H4 (cell line): ENCODE data around the gene ADD1. TPM values are rescaled to one million over a fixed set of nuclear protein-coding genes. Genes with fewer than 3 reads are reported as not detected.
"Not testable (repeated sequence)": the region's sequence is repeated elsewhere in the genome, so short reads cannot be mapped to it uniquely, and the experiment has no call there.

Source experiments
- DNase-seq: peaks from one replicate; pipeline ENCODE4 v3.0.0-alpha.2; 2015; ENCODE audit warnings: low spot score
- total RNA-seq: library from RNA; depleted of rRNA; stranded (reverse); fragments of >200 nt; shearing (Covaris generic); gene quantifications from 2 replicates; pipeline ENCODE4 v1.2.3, GENCODE V29; 2014

ADD1 gene
- total RNA-seq, 1 experiment from 2014 or later = 117 TPM

DNA sequence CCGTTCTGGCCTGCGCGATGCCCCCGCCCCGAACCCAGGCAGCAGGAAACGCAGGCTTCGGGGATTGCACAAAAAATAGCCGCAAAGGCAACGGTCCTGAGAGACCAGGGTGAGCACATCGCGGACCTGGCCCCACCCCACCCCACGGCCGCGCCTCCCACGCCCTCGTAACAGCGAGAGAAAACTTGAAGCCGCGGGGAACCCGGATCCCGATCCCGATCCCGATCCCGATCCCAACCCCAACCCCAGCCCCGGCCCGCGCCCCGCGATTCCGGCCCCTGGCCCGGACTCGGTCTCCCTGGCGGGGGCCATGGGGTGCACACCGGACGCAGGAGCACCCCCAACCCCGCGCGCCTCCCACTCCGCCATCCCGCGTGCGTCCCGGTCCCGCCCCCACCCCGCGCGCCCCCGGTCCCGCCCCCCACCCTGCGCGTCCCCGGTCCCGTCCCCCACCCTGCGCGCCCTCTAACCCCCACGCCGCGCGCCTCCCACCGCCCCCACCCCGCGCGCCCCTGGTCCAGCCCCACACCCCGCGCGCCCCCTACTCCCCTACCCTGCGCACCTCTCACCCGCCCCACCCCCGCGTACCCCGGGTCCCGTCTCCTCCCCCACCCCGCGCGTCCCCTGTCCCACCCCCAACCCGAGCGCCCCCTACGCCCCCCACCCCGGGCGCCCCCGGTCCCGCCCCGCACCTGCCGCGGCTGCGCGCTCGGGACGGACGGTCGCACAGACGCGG is 90.6 kb downstream of the ADD1 start:
- no peak for DNase-seq

DNA sequence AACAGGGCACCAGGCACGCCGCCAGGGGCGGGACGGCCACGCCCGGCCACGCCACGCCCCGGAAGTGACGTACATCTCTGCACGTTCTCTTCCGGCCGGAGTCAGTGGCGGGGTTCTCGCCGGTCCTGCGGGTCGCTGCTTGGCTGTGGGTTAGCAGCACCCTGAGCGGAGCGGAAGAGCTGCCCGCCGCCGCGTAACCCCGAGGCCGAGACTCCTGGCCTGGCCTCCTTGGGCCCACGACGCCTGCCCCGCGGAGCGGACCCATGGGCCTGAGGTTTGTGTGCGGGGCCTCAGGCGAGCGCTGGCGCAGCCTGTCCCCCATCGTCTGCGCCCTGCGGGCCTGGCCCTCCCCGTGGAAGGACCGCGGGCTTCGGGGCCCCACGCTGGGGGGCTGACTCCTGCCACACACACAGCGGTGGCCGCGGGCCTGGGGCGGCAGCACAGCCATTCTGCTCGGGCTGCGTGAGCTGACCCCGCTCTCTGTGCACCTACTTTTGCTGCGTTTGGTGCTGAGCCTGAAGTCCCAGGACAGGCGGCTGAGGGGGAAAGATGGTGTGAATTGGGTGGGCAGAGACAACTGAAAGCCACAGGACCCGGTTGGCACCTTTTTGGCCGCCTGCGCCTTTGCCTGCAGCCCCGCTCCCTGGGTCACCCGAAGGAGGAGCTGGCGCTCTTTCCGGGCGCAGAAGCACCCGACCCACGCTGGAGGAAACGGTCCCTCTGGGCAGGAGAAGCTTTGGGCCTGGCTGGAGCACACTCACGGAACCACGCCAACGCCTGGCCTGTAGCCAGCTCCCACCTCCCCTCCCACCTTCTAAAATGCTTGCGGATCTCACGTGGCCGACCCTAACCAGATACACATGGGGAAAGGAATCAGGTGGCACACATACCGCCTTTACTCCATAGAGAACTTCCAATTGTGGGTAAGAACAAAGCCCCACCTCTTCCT is 91.4 kb downstream of the ADD1 start:
- DNase-seq = peak; percentile 91

DNA sequence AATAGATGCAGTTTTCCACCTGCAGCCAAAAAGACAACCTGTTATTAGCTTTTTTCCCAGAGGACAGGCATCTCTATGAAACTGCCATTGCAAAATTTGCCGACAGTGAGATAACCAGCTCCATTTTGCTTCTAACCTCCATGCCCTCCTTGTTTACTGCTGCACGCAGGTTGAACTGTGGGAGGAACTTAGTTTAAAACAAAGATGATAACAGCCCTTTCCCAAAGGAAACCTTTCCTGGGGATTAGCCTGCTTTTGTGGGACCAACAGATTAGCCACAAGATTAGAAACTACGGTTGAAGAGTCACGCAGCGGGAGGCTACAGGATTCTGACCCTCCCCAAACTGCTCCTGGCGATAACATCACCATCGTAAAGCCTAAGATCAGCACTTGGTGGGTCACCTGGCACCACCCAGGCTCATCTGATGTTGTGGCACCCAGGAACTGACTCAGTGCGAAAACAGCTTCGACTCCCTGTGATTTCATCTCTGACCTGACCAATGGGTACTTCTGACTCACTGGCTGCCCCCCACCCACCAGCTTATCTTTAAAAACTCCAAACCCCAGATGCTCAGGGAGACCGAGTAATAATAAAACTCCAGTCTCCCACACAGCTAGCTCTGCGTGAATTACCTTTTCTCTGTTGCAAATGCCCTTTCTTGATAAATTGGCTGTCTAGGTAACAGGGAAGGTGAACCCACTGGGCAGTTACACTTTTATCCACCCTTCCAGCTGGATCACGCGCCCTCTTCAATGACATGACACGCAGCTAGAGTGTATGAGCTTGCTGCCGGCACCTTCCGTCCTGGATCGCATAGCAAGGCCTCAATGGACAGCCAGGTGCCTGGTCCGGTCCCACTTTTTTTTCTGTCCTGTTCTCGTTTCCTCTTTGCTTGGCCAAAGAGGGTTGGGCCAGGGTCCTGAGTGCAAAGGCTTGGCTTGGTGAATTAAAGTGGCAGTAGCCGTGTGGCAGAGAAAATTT is 92.4 kb downstream of the ADD1 start:
- no peak for DNase-seq

GRCh38 chr4:2936773-2937145 is 93.1 kb downstream of the ADD1 start:
- peak; percentile 28 for DNase-seq

GRCh38 chr4:2937146-2937857 is 93.7 kb downstream of the ADD1 start:
- peak; percentile 19 for DNase-seq

DNA sequence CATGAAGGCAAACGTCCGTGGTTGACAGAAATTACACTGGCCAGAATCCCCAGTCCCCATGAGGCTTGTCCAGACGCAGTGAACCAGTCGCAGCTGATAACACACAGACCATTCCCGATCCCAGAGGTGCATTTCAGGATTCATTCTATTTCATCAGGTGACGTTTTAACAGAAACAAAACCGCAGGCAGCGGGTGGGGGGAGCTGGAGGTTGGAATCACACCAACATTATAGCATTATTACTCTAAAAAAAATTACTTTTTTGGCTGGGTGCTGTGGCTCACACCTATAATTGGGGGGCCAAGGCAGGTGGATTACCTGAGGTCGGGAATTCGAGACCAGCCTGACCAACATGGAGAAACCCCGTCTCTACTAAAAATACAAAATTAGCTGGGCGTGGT is 94.3 kb downstream of the ADD1 start:
- no peak for DNase-seq

GRCh38 chr4:2938411-2938810 is 94.8 kb downstream of the ADD1 start:
- not testable (repeated sequence) for DNase-seq

- DNase-seq = no peak
These were observed 95.3 kb downstream of the ADD1 start for GRCh38 chr4:2938906-2939305.

DNA sequence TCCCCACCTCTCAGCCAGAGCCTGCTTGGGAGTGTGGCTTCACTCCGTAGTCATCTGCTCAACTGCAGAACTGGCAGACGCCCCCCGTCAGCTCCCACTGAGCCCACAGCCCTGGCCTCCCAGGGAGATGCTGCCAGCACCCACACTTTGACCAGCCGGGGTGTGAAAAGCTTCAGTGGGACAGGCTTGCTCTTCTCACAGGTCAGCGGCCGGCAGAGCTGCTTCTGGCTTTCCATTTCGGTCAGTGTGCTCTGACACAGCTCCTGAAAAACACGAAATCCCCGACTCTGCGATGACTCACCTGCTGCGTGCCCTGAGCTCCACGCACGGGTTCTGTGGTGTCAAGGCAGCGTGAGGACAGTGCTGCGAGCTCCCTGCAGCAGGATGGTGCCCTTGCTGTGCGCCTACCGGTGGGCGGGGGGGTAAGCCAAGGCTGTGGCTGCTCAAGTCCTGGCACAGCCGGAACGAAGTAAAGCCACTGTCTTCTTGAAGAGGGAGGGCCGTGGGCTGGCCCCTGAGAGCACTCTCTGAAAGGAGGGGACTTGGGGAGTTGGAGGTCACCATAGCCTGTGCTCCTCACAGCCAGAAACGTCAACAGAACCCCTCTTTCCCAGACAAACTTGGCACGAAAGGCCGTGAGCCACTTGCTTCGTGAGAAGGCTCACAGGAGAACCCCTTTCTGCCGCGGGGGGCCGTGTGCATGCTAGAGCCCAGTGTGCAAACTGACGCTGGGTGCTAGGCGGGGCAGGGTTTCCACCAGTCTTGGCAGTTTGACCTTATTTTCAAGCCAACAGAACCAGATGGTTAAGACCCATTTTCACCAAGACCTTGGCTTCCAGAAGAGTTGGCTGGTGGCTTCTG is 96.0 kb downstream of the ADD1 start:
- DNase-seq = no peak

- no peak for DNase-seq
These were observed 96.9 kb downstream of the ADD1 start for GRCh38 chr4:2940267-2941137.

DNA sequence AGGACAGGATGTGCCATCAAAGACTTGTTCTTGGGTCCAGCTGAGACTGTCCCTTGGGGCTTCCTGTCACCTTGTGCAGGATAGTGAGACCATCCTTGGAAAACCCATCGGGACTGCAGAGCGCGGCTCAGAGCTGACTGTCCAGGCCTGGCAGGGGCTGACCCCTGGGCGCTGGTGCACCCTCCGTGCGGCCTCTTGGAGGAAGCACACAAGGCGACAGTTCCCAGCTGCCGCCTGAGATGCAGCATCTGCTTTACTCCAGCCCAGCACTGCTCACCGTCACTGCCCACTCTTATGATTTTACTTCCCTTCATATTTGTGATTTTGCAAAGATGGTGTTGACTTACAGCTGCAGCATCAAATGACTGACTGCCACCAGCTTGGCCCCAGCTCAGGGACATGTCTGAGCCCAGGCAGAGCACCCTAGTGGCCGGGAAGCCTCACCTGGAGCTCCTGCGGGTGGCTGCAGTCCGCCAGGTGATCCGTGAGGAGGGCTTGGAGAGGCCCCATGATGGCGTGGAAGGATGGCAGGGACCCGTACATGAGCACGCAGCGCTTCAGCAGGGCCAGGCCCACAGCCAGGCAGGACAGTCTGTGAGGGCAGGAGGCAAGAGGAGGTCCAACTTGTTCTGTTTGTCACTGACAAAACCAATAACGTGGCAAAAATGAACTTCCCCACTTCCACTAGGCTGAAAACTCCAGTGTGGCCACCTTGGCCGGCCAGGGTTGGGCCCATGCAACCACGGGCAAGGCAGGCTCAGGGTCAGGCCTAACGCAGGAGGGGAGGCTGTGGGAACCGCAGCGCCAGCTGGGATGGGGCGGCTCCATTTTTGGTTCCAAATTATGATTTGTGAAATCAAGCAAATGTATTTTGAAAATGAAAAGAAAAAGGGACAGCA is 97.7 kb downstream of the ADD1 start:
- DNase-seq = no peak

- DNase-seq = no peak
These were observed 98.4 kb downstream of the ADD1 start for GRCh38 chr4:2942037-2942531.

DNA sequence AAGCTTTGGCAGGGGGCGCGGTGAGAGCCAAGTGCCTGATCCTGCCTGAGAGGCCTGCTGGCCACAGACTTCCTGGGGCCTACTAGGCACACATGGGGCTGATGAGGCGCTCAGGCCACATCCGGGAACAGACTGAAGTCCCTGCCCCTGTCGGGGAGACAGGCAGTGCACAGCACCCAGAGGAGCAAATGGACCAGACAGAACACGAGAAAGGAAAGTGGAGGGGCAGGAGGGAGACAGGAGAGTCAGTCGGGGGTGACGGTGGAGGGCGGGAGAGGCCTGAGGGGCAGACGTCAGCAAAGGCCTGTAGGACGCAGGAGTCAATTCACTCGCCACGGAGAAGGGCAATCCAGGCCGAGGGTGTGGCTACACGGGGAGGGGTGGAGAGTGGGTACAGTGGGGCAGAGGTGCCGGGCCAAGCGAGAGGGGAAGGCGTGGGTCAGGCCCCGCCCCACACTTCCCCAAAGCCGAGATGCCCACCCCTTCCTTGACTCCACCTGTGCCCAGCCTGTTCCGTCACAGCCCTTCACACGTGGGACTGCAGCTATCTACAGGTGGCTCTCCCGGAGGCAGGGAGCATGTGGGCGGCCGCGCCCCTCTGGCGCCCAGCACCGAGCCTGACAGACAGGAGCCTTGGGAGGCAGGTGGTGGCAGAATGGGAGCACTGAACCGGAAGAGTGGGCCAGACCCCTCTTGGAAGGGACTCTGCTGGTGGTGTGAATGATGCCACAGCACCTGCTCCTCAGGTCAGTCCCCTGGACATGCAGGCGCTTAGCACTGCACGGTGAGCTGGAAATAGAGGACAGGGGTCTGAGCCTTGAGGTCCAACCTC is 99.1 kb downstream of the ADD1 start:
- no peak for DNase-seq

DNA sequence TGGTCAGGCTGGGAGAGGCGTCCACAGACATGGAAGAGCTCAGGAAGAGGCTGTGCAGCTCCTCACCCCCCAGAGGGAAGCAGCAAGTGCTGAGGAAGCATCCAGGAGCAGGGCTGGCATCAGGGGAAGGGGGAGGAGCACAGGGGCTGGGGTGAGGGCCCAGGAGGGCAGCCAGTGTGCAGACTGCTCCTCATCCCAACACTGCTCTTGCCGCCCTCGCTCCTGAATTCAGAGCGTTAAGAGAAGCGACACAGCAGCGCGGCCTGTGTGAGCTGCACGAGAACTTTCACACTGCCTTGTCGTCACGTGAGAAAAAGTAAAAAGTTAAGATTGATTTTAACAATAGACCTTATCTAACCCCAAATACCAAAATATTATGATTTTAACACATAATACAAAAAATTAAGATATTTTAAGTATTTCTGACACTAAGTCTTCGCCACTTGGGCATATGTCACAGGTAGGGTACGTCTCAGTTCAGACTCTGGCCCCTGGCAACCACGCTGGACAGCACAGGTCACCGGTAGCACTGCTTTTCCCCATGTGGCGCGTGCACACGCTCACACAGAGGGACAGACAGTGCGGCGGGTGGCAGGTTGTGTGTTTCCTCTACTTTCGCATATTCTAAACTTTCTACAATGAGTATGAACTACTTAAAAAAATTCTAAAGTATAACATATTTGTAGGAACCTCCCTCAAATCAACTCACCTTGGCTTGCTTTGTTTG is 99.9 kb downstream of the ADD1 start:
- no peak for DNase-seq

DNA sequence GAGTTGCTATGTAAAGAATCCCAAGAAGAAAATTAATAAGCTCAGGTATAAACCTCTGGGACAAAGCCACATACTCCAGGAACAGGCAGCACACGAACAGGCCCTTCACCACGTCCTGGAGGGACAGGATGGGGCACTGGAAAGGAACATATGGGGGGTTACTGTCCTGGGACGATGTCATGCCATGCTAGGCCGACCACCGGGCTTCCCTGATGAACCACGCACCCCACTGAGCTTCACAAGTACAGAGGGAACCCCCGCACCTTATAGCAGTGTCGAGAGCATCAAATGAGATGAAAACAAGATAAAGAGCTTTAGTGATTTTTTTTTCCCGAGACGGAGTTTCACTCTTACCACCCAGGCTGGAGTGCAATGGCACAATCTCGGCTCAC is 100.4 kb downstream of the ADD1 start:
- DNase-seq = no peak
